MCF 10A (cell line): Measurements from ENCODE around the gene MCC. TPM values are rescaled to one million over a fixed set of nuclear protein-coding genes. Genes with fewer than 3 reads are reported as not detected.

Experiments used
- BruUV-seq: library from RNA; stranded (reverse); fragments of 400-500 nt; replicated peaks from 2 replicates; lab custom pipeline; 2021; lab: Mats Ljungman, UMichigan
- CTCF ChIA-PET: fragments of 300-600 bp; sonication (Branson Sonifier 250); formaldehyde crosslinking; extraction: SDS; loops from one replicate; lab custom pipeline; 2021; ENCODE audit warnings: antibody characterized with exemption, inconsistent platforms; lab: Yijun Ruan, JAX
- POLR2A ChIA-PET: fragments of 300-600, 350-650 bp; sonication (Branson Sonifier 250); formaldehyde crosslinking; extraction: SDS; loops from one replicate; lab custom pipeline; 2020; ENCODE audit warnings: antibody characterized with exemption, inconsistent platforms; lab: Yijun Ruan, JAX
- DNase-seq: peaks from one replicate; pipeline ENCODE4 v3.0.0-alpha.2; 2018; ENCODE audit not compliant: unreplicated experiment
- H3K27ac Mint-ChIP-seq: one replicate; pipeline ENCODE4 v1.8.0; 2022; ENCODE audit warnings: mild to moderate bottlenecking, low read depth, mixed read lengths; ENCODE audit not compliant: unreplicated experiment
- H3K27me3 Mint-ChIP-seq: one replicate; pipeline ENCODE4 v1.8.0; 2022; ENCODE audit warnings: mixed read lengths; ENCODE audit not compliant: insufficient read depth, unreplicated experiment
- H3K36me3 Mint-ChIP-seq: one replicate; pipeline ENCODE4 v1.8.0; 2022; ENCODE audit warnings: mild to moderate bottlenecking, moderate library complexity, mixed read lengths; ENCODE audit not compliant: insufficient read depth, unreplicated experiment
- H3K4me1 Mint-ChIP-seq: one replicate; pipeline ENCODE4 v1.8.0; 2022; ENCODE audit warnings: mixed read lengths; ENCODE audit not compliant: insufficient read depth, unreplicated experiment
- H3K4me3 Mint-ChIP-seq: one replicate; pipeline ENCODE4 v1.8.0; 2022; ENCODE audit warnings: mild to moderate bottlenecking, moderate library complexity, mixed read lengths; ENCODE audit not compliant: unreplicated experiment
- H3K9me3 Mint-ChIP-seq: one replicate; pipeline ENCODE4 v1.8.0; 2022; ENCODE audit warnings: mixed read lengths; ENCODE audit not compliant: unreplicated experiment
- CTCF ChIP-seq: fragments of 200-600 bp; IDR thresholded peaks from one replicate; pipeline ENCODE4 v1.8.0; 2022; ENCODE audit warnings: antibody characterized with exemption, mild to moderate bottlenecking; ENCODE audit not compliant: unreplicated experiment
- intact Hi-C: fragments of 100-400 bp; cut with micrococcal nuclease; formaldehyde crosslinking; loops from 2 replicates; pipeline ENCODE4 v1.14.1; 2022
- total RNA-seq: library from RNA; stranded (reverse); gene quantifications from 2 replicates; pipeline ENCODE4 v1.2.3, GENCODE V29; 2022

MCC gene
- total RNA-seq, 1 experiment from 2014 or later: 25.3 TPM

- Mint-ChIP-seq H3K4me3 (no peak overlapping the region), H3K27ac (no peak overlapping the region), H3K27me3 (no peaks in the 10 kb centered on the region), H3K9me3 (no peaks in the 10 kb centered on the region), H3K36me3 (peaks cover 33% of the 10 kb centered on the region), H3K4me1 (peaks cover 23% of the 10 kb centered on the region)
- intact Hi-C loops: no loop called here
- BruUV-seq: no TSS peak
- CTCF ChIA-PET: interaction anchor here (0.7 kb wide), 1 partner anchor 13 kb away, joined by 3 read pairs; no protein-coding TSS in a partner anchor
- no peak for DNase-seq
- POLR2A ChIA-PET: no interaction called here
- no peak for TF ChIP-seq CTCF
Measured at GRCh38 chr5:113034182-113034773, 454.0 kb downstream of the MCC start.

DNA sequence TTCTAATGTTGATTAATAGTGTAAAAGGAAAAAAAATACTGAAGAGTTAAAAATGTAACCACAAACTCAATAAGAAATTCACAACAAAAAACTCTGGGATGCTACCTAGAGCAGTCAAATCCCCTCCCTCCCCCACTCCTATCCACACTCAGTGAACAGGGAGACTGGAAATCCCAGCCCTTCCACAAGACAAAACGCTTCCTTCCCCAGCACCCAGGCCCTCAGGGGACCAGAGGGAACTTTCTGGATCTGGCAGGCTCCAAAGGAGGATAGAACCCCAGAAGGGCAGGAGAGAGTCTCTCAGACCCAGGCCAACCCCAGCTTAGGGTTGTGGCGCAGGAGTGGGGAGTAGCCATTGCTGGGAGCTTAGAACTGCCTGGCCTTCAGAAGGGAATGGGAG is 456.7 kb downstream of the MCC start:
- H3K4me1 Mint-ChIP-seq: peaks cover 6% of the 10 kb centered on the region
- CTCF ChIA-PET: no interaction called here
- H3K36me3 Mint-ChIP-seq: peaks cover 50% of the 10 kb centered on the region
- no peak overlapping the region for H3K4me3 Mint-ChIP-seq
- H3K27me3 Mint-ChIP-seq: no peaks in the 10 kb centered on the region
- no peak for TF ChIP-seq CTCF
- no peak overlapping the region for H3K27ac Mint-ChIP-seq
- no peaks in the 10 kb centered on the region for H3K9me3 Mint-ChIP-seq
- intact Hi-C loops: no loop called here
- POLR2A ChIA-PET: interaction anchor here (0.7 to 1.2 kb wide), 2 partner anchors 18 to 406 kb away, joined by 3 read pairs; no protein-coding TSS in a partner anchor
- BruUV-seq: no TSS peak
- DNase-seq: no peak

GRCh38 chr5:113031104-113031503 is 457.1 kb downstream of the MCC start:
- no peaks in the 10 kb centered on the region for H3K9me3 Mint-ChIP-seq

More at GRCh38 chr5:113031104-113031503, 457.1 kb downstream of the MCC start:
- H3K27ac Mint-ChIP-seq: no peak overlapping the region
- no TSS peak for BruUV-seq
- H3K27me3 Mint-ChIP-seq: no peaks in the 10 kb centered on the region
- peaks cover 52% of the 10 kb centered on the region for H3K36me3 Mint-ChIP-seq
- peaks cover 6% of the 10 kb centered on the region for H3K4me1 Mint-ChIP-seq
- no peak overlapping the region for H3K4me3 Mint-ChIP-seq
- intact Hi-C loops: no loop called here
- CTCF ChIA-PET: no interaction called here
- no peak for DNase-seq
- POLR2A ChIA-PET: interaction anchor here (0.6 to 1.2 kb wide), 3 partner anchors 18 to 406 kb away, joined by 3 read pairs; no protein-coding TSS in a partner anchor
- no peak for TF ChIP-seq CTCF
